Colon (tissue), 2 donors: ENCODE measurements around the gene KRTAP26-1.

ENCODE experiments used
- FAIRE-seq: peaks from 2 replicates; lab custom pipeline; 2012; peaks lifted over from hg19 to GRCh38; lab: Jason Lieb, UNC
- donor health status: control.
- donor health status: control.

The KRTAP26-1 gene

GRCh38 chr21:30271156-30271555 is 49.0 kb downstream of the KRTAP26-1 start:
- no peak for FAIRE-seq

DNA sequence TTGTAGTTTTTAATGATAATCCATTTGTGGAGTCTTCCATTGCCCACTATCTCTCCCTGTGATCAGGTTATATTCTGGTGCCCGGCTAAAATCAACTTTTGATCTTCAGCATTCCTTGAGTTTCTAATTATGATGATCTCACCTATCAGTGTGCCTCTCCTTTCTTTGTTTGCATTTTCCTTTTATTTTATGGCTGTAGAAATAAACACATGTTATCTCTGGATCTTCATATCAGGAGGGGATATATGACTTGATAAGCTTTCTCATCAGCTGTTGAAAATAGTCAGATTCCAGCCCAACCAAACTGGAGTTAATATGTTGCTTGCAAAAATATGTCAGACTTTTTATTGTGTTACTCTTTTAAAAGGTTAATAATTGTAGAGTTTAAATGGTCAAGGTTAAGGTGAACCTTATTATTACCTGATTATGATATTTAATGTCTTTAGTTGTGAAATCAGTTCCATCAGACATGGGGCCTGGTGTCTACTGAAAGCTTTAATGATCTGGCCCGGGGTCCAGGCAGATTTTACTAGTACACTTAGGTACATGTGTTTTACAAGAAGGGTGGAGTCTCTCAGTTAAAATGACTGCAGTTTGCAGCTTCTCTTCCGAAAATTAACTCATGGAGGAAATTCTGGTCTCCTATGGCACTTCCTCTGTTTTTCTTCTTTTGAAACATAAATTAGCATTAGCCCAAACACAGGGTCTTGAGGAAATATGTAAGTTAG is 50.1 kb downstream of the KRTAP26-1 start:
- no peak for FAIRE-seq
